ENCODE results near the gene KRT13.

DNA sequence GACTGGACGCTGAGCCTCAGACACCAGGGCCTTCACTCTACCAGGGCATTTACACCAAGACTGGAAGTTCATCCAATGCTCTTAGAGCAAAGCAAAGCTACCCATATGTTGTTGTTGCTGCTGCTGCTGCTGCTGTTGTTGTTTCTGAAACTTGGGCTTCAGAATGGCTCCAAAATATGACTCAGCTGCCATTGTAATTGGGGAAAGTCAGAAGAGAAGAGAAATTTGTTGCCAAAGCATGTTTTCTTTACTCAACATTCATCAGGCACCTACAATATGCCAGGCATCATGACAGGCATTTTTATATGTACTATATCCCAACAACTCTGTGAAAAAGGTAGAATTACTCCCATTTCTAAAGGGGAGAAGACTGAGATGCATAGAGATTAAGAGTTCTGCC lies 50.2 kb downstream of the KRT13 start:
- TF ChIP-seq, protein P1, sequence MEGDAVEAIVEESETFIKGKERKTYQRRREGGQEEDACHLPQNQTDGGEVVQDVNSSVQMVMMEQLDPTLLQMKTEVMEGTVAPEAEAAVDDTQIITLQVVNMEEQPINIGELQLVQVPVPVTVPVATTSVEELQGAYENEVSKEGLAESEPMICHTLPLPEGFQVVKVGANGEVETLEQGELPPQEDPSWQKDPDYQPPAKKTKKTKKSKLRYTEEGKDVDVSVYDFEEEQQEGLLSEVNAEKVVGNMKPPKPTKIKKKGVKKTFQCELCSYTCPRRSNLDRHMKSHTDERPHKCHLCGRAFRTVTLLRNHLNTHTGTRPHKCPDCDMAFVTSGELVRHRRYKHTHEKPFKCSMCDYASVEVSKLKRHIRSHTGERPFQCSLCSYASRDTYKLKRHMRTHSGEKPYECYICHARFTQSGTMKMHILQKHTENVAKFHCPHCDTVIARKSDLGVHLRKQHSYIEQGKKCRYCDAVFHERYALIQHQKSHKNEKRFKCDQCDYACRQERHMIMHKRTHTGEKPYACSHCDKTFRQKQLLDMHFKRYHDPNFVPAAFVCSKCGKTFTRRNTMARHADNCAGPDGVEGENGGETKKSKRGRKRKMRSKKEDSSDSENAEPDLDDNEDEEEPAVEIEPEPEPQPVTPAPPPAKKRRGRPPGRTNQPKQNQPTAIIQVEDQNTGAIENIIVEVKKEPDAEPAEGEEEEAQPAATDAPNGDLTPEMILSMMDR (IDR thresholded peaks at IDR 0.05; ENCODE audit: low read depth, low read length, poor library complexity, severe bottlenecking), result no peak
- no peak for TF ChIP-seq EZH2phosphoT487 (IDR thresholded peaks at IDR 0.05; ENCODE audit: borderline replicate concordance, low read length)

All from DOHH2 (cell line).